HG02610 (cell line): Measurements from ENCODE around the gene MRPL1.
"Not testable (repeated sequence)": the region's sequence is repeated elsewhere in the genome, so short reads cannot be mapped to it uniquely, and the experiment has no call there.

Source experiments
- ATAC-seq: cut with Tn5 transposase; IDR thresholded peaks from one replicate; pipeline ENCODE4 v1.9.1; 2021; ENCODE audit warnings: mild to moderate bottlenecking, moderate library complexity; ENCODE audit not compliant: unreplicated experiment

The MRPL1 gene

GRCh38 chr4:77849278-77849965 lies 13.2 kb upstream of the MRPL1 start:
- no peak for ATAC-seq

DNA sequence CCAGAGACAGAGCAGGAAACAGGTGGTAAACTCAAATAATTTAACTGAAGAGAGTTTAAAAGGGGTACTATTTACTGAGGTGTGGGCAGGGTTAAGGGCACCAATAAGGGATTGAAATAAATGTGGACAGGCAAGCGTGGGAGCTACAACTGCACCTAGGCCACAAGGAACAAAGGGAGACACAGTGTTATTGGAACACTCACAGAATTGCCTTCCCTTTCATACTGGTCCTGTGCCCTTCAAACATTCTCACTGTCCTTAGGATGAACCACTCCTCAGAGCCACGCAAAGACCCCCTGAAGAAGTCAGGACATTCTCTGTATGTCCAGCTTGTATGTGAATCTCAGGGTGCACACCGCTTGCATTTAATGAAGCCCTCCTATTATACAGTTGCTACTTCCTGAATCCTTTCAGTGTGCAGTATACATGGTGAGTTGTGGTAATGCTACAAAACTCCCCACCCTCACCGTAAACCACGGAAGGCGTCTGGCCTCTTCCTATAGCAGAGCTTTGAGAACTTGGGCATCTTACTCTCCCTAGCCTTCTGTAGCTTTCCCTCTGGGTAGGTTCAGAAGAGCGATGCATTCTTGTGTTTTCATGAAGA lies 9.6 kb upstream of the MRPL1 start:
- peak; percentile 97 for ATAC-seq

DNA sequence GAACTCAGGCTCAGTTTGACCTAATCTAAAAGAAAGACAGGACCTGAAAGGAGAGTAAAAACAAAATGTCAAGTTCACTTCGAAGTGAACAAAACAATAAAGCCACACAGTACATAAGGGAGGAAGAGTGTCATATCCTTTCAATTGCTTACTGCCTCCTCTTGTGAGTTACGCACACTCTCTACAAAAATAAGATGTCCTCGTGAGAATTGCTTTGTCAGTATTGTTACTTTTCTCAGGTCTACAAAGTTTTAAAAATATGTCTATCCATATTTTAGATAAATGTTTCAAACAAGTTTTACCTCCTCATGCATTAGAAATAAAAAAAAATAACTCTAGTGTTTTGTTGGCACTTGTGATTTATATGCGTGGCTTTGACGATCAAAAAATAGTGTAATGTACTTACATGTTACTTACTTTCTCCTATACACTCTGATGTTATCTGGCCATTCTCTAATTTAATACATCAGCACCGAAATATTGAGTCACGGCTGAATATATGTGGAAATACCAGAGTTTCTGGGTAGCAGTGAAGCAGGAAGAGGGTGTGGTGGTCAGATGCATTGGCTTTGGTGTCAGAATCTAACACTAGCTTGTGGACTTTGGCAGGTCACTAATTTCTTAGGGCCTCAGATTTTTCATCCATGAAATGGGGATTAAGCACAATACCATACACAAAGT lies 8.1 kb upstream of the MRPL1 start:
- no peak for ATAC-seq

DNA sequence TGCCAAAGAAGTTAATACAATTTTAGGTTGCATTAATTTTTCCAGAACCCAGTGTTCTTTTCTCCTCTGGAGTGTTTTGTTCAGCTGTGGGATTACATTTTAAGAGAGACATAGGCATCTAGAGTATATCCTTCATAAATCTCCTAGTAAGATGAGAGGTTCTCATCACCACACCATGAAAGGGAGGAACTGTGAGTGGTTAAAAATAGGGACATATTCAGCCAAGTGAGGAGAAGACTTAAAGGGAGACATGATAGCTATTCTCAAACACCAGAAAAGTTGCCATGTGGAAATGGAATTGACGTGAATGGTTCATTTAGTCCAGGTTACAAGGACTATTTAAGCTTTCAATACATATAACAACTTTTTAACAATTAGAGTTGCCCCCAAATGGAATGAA lies 6.5 kb upstream of the MRPL1 start:
- no peak for ATAC-seq

DNA sequence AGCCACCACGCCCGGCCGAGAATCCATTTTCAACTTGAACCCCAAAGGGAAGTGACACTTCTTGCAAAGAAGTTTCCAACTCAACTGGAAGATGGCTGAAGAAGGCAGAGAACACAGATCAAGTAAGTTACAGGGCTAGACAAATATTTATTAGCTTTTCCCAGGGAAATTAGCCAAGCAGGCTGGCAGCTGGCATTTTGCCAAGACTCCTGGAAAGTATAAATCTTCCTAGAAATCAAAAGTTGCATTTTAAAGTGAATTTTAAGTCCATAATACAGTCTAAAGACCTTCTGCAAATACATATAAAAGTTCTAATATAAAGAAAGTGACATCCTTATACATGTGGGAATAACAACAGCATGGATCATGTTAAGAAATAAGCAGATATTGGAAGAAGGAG lies 3.4 kb upstream of the MRPL1 start:
- ATAC-seq, result no peak

DNA sequence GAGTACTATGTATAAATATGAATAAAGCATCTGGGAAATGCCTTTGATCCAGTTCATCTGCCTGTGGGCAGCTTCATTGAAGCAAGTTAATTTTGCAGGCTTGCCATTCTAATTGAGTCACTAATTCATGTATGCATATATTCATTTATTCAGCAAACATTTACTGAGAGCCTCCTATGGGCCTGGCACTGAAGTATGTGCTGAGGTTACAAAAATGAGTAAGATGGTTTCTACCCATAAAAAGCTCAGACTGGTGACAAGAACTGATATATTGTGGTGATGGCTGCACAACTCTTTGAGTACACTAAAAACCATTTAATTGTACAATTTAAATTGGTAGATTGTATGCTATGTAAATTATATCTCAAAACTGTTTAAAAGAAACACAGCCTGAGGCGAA lies 1.1 kb upstream of the MRPL1 start:
- ATAC-seq, result peak; percentile 38

- ATAC-seq, result not testable (repeated sequence)
These were observed 711 bp downstream of the MRPL1 start for GRCh38 chr4:77863341-77863740.

DNA sequence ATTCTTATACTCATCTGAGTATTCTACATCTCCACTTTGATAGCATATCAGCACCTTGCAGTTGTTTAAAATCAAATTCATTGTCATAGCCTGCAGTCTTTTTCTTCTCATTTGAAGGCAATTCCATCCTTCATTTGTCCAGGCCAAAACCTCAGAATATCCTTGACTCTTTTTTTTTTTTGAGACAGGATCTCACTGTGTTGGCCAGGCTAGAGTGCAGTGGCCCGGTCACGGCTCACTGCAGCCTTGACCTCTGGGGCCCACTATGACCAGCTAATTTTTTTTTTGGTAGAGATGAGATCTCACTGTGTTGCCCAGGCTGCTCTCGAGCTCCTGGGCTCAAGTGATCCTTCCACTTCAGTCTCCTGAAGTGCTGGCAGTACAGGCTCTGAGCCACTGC lies 2.6 kb downstream of the MRPL1 start:
- ATAC-seq, result no peak

DNA sequence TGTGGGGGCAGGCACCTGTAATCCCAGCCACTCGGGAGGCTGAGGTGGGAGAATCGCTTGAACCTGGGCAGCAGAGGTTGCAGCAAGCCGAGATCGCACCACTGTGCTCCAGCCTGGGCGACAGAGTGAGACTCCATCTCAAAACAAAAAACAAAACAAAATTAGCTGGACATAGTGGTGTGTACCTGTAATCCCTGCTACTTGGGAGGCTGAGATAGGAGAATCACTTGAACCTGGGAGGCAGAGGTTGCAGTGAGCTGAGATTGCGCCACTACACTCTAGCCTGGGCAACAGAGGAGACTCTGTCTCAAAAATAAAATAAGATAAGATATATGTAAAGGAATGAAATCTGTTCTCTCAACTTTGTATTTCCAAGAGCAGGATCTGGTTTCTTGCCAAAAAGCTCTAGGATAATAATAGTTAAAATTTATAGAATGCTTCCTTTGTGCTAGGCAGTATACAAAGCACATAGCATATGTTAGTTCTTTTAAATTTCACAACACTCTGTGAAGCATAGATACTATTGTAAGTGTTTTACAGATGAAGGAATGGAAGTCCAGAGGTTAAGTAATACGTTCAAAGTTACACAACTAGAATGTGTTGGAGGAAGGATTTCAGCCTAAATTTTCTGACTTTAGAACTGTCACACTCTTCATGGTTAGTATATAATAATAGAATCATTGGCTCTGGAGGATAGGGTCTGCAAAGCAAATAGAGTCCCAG lies 10.3 kb downstream of the MRPL1 start:
- ATAC-seq, result no peak

GRCh38 chr4:77877167-77877566 lies 14.5 kb downstream of the MRPL1 start:
- ATAC-seq, result no peak

DNA sequence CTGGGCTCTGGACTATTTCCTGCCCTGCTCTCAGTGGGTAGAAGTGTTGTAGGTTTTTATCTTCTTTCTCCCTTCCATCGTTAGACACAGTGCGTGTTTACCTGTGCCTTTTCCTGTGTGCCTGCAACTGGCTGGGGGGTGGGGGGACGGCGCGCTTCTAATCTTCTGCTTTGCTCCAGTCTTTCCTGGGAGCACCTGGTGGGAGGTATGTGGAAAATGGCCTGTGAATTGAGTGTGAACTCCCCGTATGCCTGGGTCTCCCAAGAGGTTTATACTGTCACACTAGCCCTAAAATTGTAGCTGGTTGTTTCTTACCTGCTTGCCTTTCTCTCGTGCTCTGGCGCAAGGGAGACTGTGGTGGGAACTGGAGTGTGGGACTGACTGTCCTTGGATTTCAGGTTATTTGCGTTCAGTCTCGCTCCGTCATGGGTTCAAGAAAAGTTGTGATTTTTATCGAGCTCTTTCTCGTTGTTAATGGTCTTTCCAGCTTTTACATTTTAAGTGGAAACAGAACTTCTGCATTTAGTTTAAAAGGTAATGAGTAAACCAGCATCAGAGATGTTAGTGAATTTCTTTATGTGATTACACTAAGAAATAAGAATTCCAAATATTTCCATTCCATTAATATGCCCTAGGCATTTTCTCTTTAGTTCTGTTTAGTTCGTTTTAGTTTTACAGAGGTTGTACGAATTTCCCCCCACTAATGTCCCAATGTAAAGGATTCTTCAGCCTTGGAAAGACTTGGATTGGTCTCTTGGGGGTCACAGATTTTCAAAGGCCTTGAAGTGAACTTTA lies 15.3 kb downstream of the MRPL1 start:
- no peak for ATAC-seq

GRCh38 chr4:77880784-77881183 lies 18.2 kb downstream of the MRPL1 start:
- peak; percentile 60 for ATAC-seq

DNA sequence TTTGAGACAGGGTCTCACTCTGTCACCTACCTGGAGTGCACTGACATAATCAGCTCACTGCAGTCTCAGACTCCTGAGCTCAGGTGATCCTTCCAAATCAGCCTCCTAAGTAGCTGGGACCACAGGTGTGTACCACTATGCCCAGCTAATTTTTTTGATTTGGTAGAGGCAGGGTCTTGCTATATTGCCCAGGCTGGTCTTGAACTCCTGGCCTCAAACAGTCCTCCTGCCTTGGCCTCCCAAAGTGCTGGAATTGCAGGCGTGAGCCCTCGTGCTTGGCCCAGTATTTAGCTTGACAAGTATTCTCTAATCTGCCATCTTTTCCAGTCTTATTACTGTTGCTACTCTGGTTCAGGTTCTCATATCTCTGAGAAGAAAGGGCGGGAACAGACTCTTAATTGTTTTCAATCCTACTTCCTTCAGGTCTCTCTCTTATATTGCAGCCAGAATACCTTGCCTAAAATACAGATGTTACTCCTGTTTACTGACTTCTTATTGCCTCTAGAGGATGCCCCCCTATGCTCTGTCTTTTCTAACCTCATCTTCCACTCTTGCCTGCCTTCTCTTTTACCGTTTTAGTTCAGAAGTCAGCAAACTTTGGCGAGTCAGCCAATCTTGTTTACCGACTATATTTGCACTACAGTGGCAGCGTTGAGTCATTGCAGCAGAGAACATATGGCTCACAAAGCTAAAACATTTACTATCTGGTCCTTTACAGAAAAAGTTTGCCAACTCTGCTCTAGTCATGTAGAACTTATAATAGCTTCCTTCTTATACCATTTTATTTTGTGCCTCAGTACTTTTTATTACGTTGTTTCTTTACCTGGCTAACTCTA lies 19.0 kb downstream of the MRPL1 start:
- no peak for ATAC-seq

DNA sequence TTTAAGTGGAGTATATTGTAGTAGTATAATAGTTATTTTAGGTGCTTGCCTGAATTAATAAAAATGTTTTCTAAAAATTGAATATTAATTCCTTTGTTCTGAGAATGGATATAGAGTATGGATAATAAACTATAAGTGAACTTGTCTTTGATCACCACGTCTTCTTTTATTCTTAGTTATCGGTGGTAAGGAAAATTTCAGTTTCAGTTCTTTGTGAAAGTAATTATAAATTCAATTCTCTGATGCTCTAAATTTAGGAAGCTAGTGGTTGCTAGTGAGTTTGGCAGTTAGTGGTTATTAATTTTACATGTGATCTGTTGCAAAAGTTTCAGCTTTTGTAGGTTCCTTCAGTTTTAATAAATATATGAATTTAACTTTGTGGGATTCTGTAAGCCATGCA lies 30.8 kb downstream of the MRPL1 start:
- ATAC-seq, result peak; percentile 73

GRCh38 chr4:77899607-77900006 lies 37.0 kb downstream of the MRPL1 start:
- no peak for ATAC-seq

DNA sequence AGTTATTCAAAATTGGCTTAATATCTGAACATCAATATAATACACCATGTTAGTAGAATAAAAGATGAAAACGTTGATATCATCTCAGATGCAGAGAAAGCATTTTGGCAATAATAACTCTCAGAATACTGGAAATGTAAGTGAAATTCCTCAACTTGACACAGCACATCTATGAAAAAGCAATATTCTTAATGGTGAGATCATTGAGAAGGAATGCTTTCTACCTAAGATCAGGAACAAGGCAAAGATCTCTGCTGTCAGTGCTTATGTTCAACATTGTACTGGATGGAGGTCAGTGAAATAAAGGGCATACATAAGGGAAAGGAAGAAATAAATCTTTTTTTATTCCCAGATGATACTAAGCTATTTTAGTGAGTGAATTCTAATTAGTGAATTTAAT lies 40.6 kb downstream of the MRPL1 start:
- no peak for ATAC-seq

DNA sequence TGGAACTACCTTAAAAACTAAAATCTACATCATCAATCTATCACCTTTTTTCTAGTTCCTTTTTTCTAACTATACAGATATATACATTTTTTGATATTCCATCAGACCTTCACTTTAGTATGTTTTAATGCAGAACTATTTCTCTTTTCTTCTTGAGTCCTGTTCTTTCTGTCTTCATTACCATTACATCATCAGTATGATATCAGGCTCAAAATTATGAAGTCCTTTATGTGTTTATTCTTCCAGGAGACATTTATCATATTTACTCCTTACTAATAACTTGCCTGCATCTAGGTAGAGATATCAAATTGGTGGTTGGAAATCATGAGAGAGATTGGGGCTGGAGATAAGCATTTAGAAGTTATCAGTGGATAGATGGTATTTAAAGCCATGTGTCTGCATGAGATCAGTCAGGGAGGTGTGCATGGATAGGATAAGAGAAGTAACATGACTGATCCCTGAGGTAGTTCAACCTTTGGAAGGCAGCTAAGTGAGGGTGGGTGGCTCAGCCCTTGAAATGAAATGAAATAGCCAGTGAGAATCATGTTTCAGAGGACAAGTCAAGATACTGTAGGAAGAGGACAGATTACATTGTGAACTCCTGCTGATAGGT lies 43.1 kb downstream of the MRPL1 start:
- ATAC-seq, result no peak

DNA sequence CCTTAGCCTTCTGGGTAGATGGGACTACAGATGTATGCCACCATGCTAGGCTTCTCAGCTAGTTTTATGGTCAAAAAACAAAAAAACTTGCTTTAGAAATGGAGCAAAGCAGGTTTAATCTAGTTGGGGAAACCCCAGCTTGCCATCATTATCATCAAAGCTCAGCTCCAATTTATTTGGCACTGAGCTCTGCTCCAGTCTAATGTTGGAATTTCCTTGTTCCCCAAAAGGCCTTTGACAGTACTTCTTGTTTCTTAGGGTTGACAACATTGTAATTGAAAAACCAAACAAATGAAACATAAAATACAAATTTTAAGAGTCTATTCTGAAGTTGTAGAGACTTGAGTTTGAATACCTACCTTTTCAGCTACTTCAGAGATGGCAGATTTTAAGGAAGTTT lies 48.0 kb downstream of the MRPL1 start:
- ATAC-seq, result no peak

- no peak for ATAC-seq
These were observed 48.5 kb downstream of the MRPL1 start for GRCh38 chr4:77911091-77911490.
